ENCODE results near the gene TMCO6. TPM values are rescaled to one million over a fixed set of nuclear protein-coding genes. Genes with fewer than 3 reads are reported as not detected.

The TMCO6 gene
- total RNA-seq, 2 experiments from 2014 or later, result 20.9 to 21.1 TPM

- no peak overlapping the region for H3K27ac ChIP-seq (ENCODE audit: low read depth in 1 of 2, low read length in 2 of 2)
- no peak for ATAC-seq (ENCODE audit: poor library complexity)
- no peak for TF ChIP-seq CTCF (IDR thresholded peaks at IDR 0.05)
- no peaks in the 10 kb centered on the region for H3K9me3 ChIP-seq (ENCODE audit: control insufficient read depth in 1 of 2, insufficient read depth in 1 of 2, low read length in 2 of 2)
- H3K27me3 ChIP-seq (ENCODE audit: control insufficient read depth in 1 of 2, insufficient read depth in 2 of 2, low read length in 2 of 2), result no peaks in the 10 kb centered on the region
- peaks cover 41% of the 10 kb centered on the region for H3K36me3 ChIP-seq (ENCODE audit: insufficient read depth, low read length)
- Mint-ChIP-seq H3K4me3 (peak overlapping the region; percentile 39), H3K36me3 (ENCODE audit: low read depth) (peaks cover 54% of the 10 kb centered on the region), H3K27me3 (no peaks in the 10 kb centered on the region), H3K27ac (peak overlapping the region; percentile 47), H3K4me1 (ENCODE audit: low read depth) (peaks cover 57% of the 10 kb centered on the region), H3K9me3 (no peaks in the 10 kb centered on the region)
- intact Hi-C loops (cut with DNase I, micrococcal nuclease), result no loop called here
- CTCF ChIA-PET, result interaction anchor here (1.2 kb wide), 1 partner anchor 94 kb away, joined by 4 read pairs; the partner anchor contains the start of gene EIF4EBP3
- POLR2A ChIA-PET, result interaction anchor here (1.2 to 2.9 kb wide), 5 partner anchors 10 to 240 kb away, joined by 3 to 16 read pairs (median 4); partner anchors contain the start of genes ANKHD1, EIF4EBP3 and SRA1
- DNase-seq, result no peak
- no peak overlapping the region for H3K4me3 ChIP-seq (ENCODE audit: low read length)
- H3K4me1 ChIP-seq (ENCODE audit: insufficient read depth, low read length), result peaks cover 32% of the 10 kb centered on the region
Observed at GRCh38 chr5:140641716-140642115, 2.5 kb downstream of the TMCO6 start.

- Histone ChIP-seq H3K27ac (ENCODE audit: low read depth in 1 of 2, low read length in 2 of 2) (no peak overlapping the region), H3K36me3 (ENCODE audit: insufficient read depth, low read length) (peaks cover 41% of the 10 kb centered on the region), H3K4me3 (ENCODE audit: low read length) (no peak overlapping the region), H3K9me3 (ENCODE audit: control insufficient read depth in 1 of 2, insufficient read depth in 1 of 2, low read length in 2 of 2) (no peaks in the 10 kb centered on the region), H3K27me3 (ENCODE audit: control insufficient read depth in 1 of 2, insufficient read depth in 2 of 2, low read length in 2 of 2) (no peaks in the 10 kb centered on the region), H3K4me1 (ENCODE audit: insufficient read depth, low read length) (peaks cover 36% of the 10 kb centered on the region)
- peaks cover 66% of the 10 kb centered on the region for H3K4me1 Mint-ChIP-seq (ENCODE audit: low read depth)
- no peaks in the 10 kb centered on the region for H3K9me3 Mint-ChIP-seq
- ATAC-seq (ENCODE audit: poor library complexity) (no peak), DNase-seq (no peak)
- peak overlapping the region; percentile 60 for H3K4me3 Mint-ChIP-seq
- ChIA-PET CTCF (interaction anchor here (1.2 kb wide), 1 partner anchor 95 kb away, joined by 4 read pairs; the partner anchor contains the start of gene EIF4EBP3), POLR2A (interaction anchor here (1.1 to 2.9 kb wide), 5 partner anchors 11 to 241 kb away, joined by 3 to 16 read pairs (median 4); partner anchors contain the start of genes ANKHD1, EIF4EBP3, SRA1 and ZMAT2)
- no peaks in the 10 kb centered on the region for H3K27me3 Mint-ChIP-seq
- TF ChIP-seq CTCF (IDR thresholded peaks at IDR 0.05), result no peak
- H3K27ac Mint-ChIP-seq, result peak overlapping the region; percentile 47
- intact Hi-C loops (cut with DNase I, micrococcal nuclease), result no loop called here
- H3K36me3 Mint-ChIP-seq (ENCODE audit: low read depth), result peaks cover 62% of the 10 kb centered on the region
Observed at GRCh38 chr5:140642718-140643117, 3.5 kb downstream of the TMCO6 start.

- ATAC-seq (ENCODE audit: poor library complexity), result no peak
- Histone ChIP-seq H3K27me3 (ENCODE audit: control insufficient read depth in 1 of 2, insufficient read depth in 2 of 2, low read length in 2 of 2) (no peaks in the 10 kb centered on the region), H3K27ac (ENCODE audit: low read depth in 1 of 2, low read length in 2 of 2) (peak overlapping the region; percentile 96 to 98), H3K9me3 (ENCODE audit: control insufficient read depth in 1 of 2, insufficient read depth in 1 of 2, low read length in 2 of 2) (no peaks in the 10 kb centered on the region), H3K4me3 (ENCODE audit: low read length) (peak overlapping the region; percentile 96), H3K36me3 (ENCODE audit: insufficient read depth, low read length) (peaks cover 65% of the 10 kb centered on the region), H3K4me1 (ENCODE audit: insufficient read depth, low read length) (peaks cover 36% of the 10 kb centered on the region)
- no peaks in the 10 kb centered on the region for H3K9me3 Mint-ChIP-seq
- no peak for TF ChIP-seq CTCF (IDR thresholded peaks at IDR 0.05)
- ChIA-PET POLR2A (interaction anchor here (0.6 to 3.5 kb wide), 41 partner anchors 8 to 1086 kb away, joined by 3 to 89 read pairs (median 5); partner anchors contain the start of genes ANKHD1, APBB3, CD14 and DND1), CTCF (interaction anchor here (1.0 to 2.2 kb wide), 7 partner anchors 8 to 100 kb away, joined by 3 to 14 read pairs (median 5); partner anchors contain the start of genes EIF4EBP3, HARS1, HARS2 and TMCO6)
- H3K4me1 Mint-ChIP-seq (ENCODE audit: low read depth), result peaks cover 58% of the 10 kb centered on the region
- intact Hi-C loops (cut with DNase I, micrococcal nuclease), result loop anchor here (1.0 to 2.0 kb wide), 3 partner anchors 8 to 54 kb away; partner anchors contain the start of genes TMCO6 (in 1 of the 2), WDR55 (in 1 of the 2) and ZMAT2 (in 1 of the 2)
- peak overlapping the region; percentile 98 for H3K4me3 Mint-ChIP-seq
- DNase-seq, result no peak
- no peaks in the 10 kb centered on the region for H3K27me3 Mint-ChIP-seq
- peaks cover 86% of the 10 kb centered on the region for H3K36me3 Mint-ChIP-seq (ENCODE audit: low read depth)
- peak overlapping the region; percentile 96 for H3K27ac Mint-ChIP-seq
Observed at GRCh38 chr5:140647042-140647419, 7.8 kb downstream of the TMCO6 start.
